Measurements from ENCODE around the gene SRSF4.

The SRSF4 gene

GRCh38 chr1:29190718-29191117, 9.0 kb upstream of the SRSF4 start:
- no peak for TF ChIP-seq CTCF (IDR thresholded peaks at IDR 0.05)
- no peak overlapping the region for H3K4me2 ChIP-seq (ENCODE audit: low read length)

GRCh38 chr1:29186707-29187106, 5.0 kb upstream of the SRSF4 start:
- TF ChIP-seq CTCF (IDR thresholded peaks at IDR 0.05) = no peak
- Histone ChIP-seq H3K4me2 (ENCODE audit: low read length) (no peak overlapping the region), H3K4me3 (ENCODE audit: low read depth, low read length) (no peak overlapping the region), H3K27me3 (ENCODE audit: control insufficient read depth, insufficient read depth, low read length) (no peaks in the 10 kb centered on the region), H3K27ac (no peak overlapping the region), H3K79me2 (no peaks in the 10 kb centered on the region), H3K9me3 (ENCODE audit: control insufficient read depth, low read length) (no peaks in the 10 kb centered on the region), H3K9ac (no peak overlapping the region), H3K4me1 (no peaks in the 10 kb centered on the region), H3K36me3 (ENCODE audit: control insufficient read depth, insufficient read depth, low read length) (no peaks in the 10 kb centered on the region), H2AFZ (no peak overlapping the region)

More at GRCh38 chr1:29190718-29191117, 9.0 kb upstream of the SRSF4 start:
- Histone ChIP-seq H3K36me3 (ENCODE audit: control insufficient read depth, insufficient read depth, low read length) (no peaks in the 10 kb centered on the region), H2AFZ (no peak overlapping the region), H3K4me3 (ENCODE audit: low read depth, low read length) (no peak overlapping the region), H3K27me3 (ENCODE audit: control insufficient read depth, insufficient read depth, low read length) (no peaks in the 10 kb centered on the region), H3K79me2 (no peaks in the 10 kb centered on the region), H3K27ac (no peak overlapping the region), H3K9me3 (ENCODE audit: control insufficient read depth, low read length) (no peaks in the 10 kb centered on the region), H3K9ac (no peak overlapping the region), H3K4me1 (no peaks in the 10 kb centered on the region)

- Histone ChIP-seq H3K4me3 (ENCODE audit: low read depth, low read length) (no peak overlapping the region), H3K9ac (no peak overlapping the region), H3K36me3 (ENCODE audit: control insufficient read depth, insufficient read depth, low read length) (no peaks in the 10 kb centered on the region), H3K27me3 (ENCODE audit: control insufficient read depth, insufficient read depth, low read length) (no peaks in the 10 kb centered on the region), H3K4me2 (ENCODE audit: low read length) (no peak overlapping the region), H3K9me3 (ENCODE audit: control insufficient read depth, low read length) (no peaks in the 10 kb centered on the region), H3K79me2 (no peaks in the 10 kb centered on the region), H2AFZ (no peak overlapping the region), H3K27ac (no peak overlapping the region), H3K4me1 (no peaks in the 10 kb centered on the region)
- no peak for TF ChIP-seq CTCF (IDR thresholded peaks at IDR 0.05)
These were observed 4.6 kb upstream of the SRSF4 start for GRCh38 chr1:29186252-29186651.

- Histone ChIP-seq H3K9me3 (ENCODE audit: control insufficient read depth, low read length) (no peaks in the 10 kb centered on the region), H3K4me1 (no peaks in the 10 kb centered on the region), H2AFZ (no peak overlapping the region), H3K9ac (no peak overlapping the region), H3K4me2 (ENCODE audit: low read length) (no peak overlapping the region), H3K4me3 (ENCODE audit: low read depth, low read length) (no peak overlapping the region), H3K36me3 (ENCODE audit: control insufficient read depth, insufficient read depth, low read length) (no peaks in the 10 kb centered on the region), H3K27ac (no peak overlapping the region), H3K79me2 (peaks cover 12% of the 10 kb centered on the region), H3K27me3 (ENCODE audit: control insufficient read depth, insufficient read depth, low read length) (no peaks in the 10 kb centered on the region)
- TF ChIP-seq CTCF (IDR thresholded peaks at IDR 0.05) = no peak
These were observed 1.6 kb upstream of the SRSF4 start for GRCh38 chr1:29183287-29183686.

All from parathyroid adenoma (tissue), 2 donors.